Hepatocyte (in vitro differentiated cells): Measurements from ENCODE around the gene CEP128.

ENCODE experiments used
- CTCF ChIP-seq: fragments of 200-600 bp; sonication (generic); IDR thresholded peaks from 2 replicates; pipeline ENCODE4 v1.5.1; 2016; ENCODE audit warnings: antibody characterized with exemption, mild to moderate bottlenecking; ENCODE audit not compliant: poor library complexity
- EZH2 ChIP-seq: fragments of 200-600 bp; sonication (generic); IDR thresholded peaks from 2 replicates; pipeline ENCODE4 v1.6.1; 2016; ENCODE audit warnings: antibody characterized with exemption, mild to moderate bottlenecking, borderline replicate concordance
- EZH2phosphoT487 ChIP-seq: fragments of 200-600 bp; sonication (generic); IDR thresholded peaks from one replicate; pipeline ENCODE4 v1.6.1; 2018; ENCODE audit warnings: antibody characterized with exemption, mild to moderate bottlenecking, low read depth, moderate library complexity; ENCODE audit not compliant: unreplicated experiment, severe bottlenecking

GRCh38 chr14:80924365-80925103, 17.0 kb downstream of the CEP128 start:
- TF ChIP-seq CTCF: no peak
- no peak for TF ChIP-seq EZH2
- no peak for TF ChIP-seq EZH2phosphoT487
